H4 (cell line): Measurements from ENCODE around the gene HOXB6. TPM values are rescaled to one million over a fixed set of nuclear protein-coding genes. Genes with fewer than 3 reads are reported as not detected.

Source experiments
- DNase-seq: peaks from one replicate; pipeline ENCODE4 v3.0.0-alpha.2; 2015; ENCODE audit warnings: low spot score
- total RNA-seq: library from RNA; depleted of rRNA; stranded (reverse); fragments of >200 nt; shearing (Covaris generic); gene quantifications from 2 replicates; pipeline ENCODE4 v1.2.3, GENCODE V29; 2014

The HOXB6 gene
- total RNA-seq, 1 experiment from 2014 or later = 1.4 TPM

GRCh38 chr17:48634493-48635208, 29.9 kb upstream of the HOXB6 start:
- no peak for DNase-seq

- no peak for DNase-seq
These were observed 28.5 kb upstream of the HOXB6 start for GRCh38 chr17:48633266-48633677.

GRCh38 chr17:48632579-48633265, 27.9 kb upstream of the HOXB6 start:
- no peak for DNase-seq

- DNase-seq = no peak
These were observed 27.1 kb upstream of the HOXB6 start for GRCh38 chr17:48631693-48632578.

DNA sequence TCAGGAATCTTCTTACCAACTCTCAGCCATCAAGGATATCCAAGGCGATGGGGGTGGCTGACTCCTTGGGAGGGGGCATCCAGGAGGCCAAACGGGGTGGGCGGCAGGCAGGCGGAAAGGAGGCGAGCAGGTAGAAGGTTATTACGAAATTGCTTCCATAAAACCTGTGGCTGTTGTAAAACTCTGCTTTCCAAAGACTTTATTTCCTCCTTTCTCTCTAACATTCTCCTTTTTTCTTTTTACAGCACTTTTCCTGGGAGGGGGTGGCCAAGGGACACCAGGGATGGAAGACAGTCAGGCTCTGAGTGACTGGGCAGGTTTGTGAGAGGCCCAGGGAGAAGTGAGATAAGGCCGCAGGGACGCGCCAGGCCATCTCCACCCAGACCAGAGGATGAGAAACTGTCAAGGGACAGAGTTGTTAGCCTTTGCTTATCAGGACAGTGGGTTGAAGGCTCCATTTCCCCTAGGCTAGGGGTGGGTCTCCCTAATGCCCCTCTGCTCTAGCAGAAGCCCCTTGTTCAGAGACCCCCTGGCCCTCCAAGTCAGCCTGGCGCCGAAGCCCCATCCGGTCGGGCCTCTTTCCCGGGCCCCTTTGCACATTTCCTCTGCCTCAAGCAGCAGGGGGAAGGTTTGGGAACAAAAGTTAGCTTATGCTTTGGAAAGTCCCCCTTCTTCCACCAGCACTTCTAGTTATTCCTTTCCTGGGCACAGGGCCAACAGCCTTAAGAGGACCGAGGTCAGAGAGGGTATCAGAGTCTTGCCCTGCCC, 26.3 kb upstream of the HOXB6 start:
- no peak for DNase-seq

DNA sequence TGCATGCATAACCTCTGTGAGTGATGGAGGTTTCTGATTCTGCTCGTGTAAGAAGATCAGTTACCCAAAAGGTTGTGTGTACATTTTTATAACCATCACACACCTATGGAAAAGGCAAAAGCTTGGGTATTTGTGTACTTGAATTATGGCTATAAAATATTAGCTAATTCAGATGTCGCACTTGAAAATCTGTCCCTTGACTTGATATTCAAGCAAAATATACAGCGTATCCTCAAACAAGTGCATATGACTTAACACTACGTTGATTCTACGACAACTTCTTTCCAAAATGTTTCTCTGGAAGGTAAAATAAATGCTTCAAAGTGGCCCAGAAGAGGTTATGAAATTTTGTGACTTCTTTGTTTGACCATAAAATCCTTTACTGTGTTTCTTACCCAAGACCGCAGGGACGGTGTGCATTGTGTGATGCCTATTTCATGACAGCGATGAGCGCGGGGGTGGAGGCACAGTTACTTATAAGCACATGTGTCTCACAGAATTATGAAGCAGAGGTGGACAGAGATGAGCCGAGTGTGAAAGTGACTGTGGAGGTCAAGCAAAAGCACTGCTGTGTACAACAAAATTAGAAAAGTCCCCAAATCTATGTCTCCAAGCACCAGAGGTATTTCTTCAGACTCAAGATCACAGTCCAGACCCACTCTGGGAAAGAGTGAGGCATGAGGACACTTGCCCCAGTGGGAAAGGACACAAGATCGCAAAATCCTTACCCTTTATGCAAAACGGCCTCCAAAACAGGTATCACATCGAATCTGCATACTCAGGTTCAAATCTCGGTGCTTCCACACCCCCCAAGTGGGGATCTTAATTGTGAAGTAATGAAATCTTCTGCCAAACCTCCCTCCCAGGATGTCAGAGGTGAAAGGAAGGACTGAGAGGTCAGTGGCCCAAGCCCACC, 25.5 kb upstream of the HOXB6 start:
- DNase-seq = no peak

GRCh38 chr17:48629411-48629759, 24.6 kb upstream of the HOXB6 start:
- DNase-seq = no peak

DNA sequence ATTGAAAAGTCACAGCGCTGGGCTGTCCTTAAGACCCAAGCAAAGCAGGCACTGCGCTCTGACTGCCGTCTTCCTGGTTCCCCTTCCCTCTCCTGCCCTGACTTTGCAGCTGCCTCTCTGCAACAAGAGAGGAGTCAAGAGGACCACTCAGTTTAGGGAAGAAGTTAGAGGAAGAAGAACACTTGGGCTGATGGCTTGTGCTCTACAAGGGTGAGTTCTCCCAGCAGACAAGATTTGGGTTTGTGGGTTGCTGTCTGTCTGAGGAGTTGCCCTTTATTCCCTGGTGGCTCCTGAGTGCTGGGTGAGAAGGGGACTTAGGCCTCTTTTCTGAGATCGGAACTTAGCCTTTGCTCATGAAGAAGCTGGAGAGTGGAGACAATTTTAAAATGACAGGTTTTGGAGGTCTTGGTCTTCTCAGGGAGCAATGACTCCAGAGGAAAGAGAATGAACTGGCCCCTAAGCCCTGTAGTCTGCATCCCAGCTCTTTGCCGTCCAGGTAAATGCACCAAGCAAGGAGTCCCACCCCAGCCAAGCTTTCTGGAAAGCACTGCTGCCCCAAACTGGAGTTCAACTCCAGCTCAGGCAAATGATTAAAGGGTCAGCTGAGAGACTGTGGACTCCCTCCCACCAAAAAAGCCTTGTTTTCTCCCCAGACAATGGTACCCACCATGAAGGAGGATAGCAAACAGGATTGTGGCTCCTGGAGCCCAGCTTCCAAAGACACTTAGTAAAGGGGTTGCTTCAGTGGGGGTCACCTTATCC, 24.0 kb upstream of the HOXB6 start:
- DNase-seq = no peak

GRCh38 chr17:48627623-48628521, 23.1 kb upstream of the HOXB6 start:
- DNase-seq = no peak

- no peak for DNase-seq
These were observed 22.4 kb upstream of the HOXB6 start for GRCh38 chr17:48627118-48627597.

GRCh38 chr17:48626245-48627117, 21.7 kb upstream of the HOXB6 start, which contains the start of gene HOXB9:
Gene HOXB9, minus strand, starts transcription at chr17:48626358. Its CDS starts 89 bp downstream, at chr17:48626269.
- peak; percentile 94 for DNase-seq

- DNase-seq = no peak
These were observed 20.9 kb upstream of the HOXB6 start for GRCh38 chr17:48625495-48626244.

- peak; percentile 46 for DNase-seq
These were observed 20.0 kb upstream of the HOXB6 start for GRCh38 chr17:48624544-48625494.

DNA sequence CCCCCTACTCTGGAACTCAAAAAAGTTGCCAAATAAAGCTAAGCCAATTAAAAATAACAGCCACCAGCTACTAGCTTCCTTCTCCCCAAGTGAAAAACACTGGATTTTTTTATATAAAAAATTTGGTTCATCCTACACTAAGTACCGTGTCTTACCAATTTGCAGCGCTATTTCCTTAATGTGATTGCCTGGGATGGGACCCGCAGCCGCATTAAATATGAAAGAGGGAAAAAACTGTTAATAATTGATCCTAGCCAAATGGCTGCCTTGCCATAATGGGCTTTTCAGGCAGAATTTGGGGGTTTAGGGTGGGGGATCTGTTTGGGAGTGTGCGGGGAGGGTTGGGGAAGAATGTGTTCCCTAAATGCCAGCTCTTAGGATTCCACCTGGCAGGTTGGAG, 19.3 kb upstream of the HOXB6 start:
- no peak for DNase-seq

DNA sequence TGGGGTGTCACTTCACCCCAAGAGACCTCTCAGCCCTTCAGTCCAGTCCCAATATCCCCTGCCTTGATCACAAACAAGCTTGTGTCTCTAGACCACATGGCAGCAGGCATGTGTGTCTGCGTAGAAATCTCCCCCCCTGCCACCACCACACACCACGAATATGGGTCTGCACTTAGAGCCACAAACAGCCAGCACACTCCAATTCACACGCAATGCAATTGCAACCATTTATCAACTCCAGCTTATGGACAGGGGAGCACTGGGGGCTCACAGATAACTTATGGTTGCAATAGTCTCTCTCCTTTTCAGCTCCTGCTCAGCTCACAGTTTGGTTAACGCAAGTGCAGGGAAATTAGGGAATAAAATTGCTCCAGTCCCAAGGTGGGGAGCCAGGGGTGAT, 18.8 kb upstream of the HOXB6 start:
- no peak for DNase-seq

DNA sequence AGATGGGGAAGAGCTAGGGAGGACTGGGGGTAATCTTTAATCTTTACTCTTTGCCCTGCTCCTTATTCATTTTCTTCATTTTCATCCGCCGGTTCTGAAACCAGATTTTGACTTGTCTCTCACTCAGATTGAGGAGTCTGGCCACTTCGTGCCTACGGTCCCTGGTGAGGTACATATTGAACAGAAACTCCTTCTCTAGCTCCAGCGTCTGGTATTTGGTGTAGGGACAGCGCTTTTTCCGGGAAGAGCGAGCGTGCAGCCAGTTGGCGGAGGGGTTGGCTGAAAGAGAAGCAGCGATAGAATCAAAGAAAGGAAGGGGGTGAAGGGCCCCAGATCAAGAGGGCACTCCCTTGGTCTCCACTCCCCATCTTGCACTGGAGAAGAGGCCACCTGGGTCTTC, 18.1 kb upstream of the HOXB6 start:
- DNase-seq = no peak
